Naive B cell (primary cell): ENCODE measurements around the gene DGKQ. TPM values are rescaled to one million over a fixed set of nuclear protein-coding genes. Genes with fewer than 3 reads are reported as not detected.

Experiments
- ATAC-seq, 2 donors: fragments of 150-1000 bp; cut with Tn5 transposase; 2 replicates each; pipeline ENCODE4 v1.10.0; 2021; ENCODE audit warnings: low read depth in 2 of 2, mild to moderate bottlenecking in 2 of 2, moderate library complexity in 2 of 2
- DNase-seq: peaks from one replicate; pipeline ENCODE4 v3.0.0; 2022
- H3K27ac Mint-ChIP-seq, 6 donors: one replicate each; pipeline ENCODE4 v1.8.0; 2020 to 2022; ENCODE audit warnings: mild to moderate bottlenecking in 6 of 6, mixed read lengths in 6 of 6, moderate library complexity in 5 of 6, inconsistent platforms in 2 of 6
- H3K27me3 Mint-ChIP-seq, 3 donors: one replicate each; pipeline ENCODE4 v1.8.0; 2021 to 2022; ENCODE audit warnings: mixed read lengths in 3 of 3, mild to moderate bottlenecking in 1 of 3
- H3K36me3 Mint-ChIP-seq, 2 donors: one replicate each; pipeline ENCODE4 v1.8.0; 2020 to 2022; ENCODE audit warnings: mixed read lengths in 2 of 2, inconsistent platforms in 1 of 2, mild to moderate bottlenecking in 1 of 2
- H3K4me1 Mint-ChIP-seq, 3 donors: one replicate each; pipeline ENCODE4 v1.8.0; 2020 to 2022; ENCODE audit warnings: mixed read lengths in 3 of 3, inconsistent platforms in 1 of 3, mild to moderate bottlenecking in 1 of 3, moderate library complexity in 1 of 3
- H3K4me3 Mint-ChIP-seq, 8 donors: one replicate each; pipeline ENCODE4 v1.8.0; 2020 to 2022; ENCODE audit warnings: mild to moderate bottlenecking in 8 of 8, mixed read lengths in 8 of 8, moderate library complexity in 8 of 8, inconsistent platforms in 2 of 8
- H3K9me3 Mint-ChIP-seq, 7 donors: one replicate each; pipeline ENCODE4 v1.8.0; 2020 to 2022; ENCODE audit warnings: mixed read lengths in 7 of 7, mild to moderate bottlenecking in 5 of 7, inconsistent platforms in 2 of 7, moderate library complexity in 1 of 7
- polyA plus RNA-seq, 6 donors: library from polyadenylated mRNA; unstranded; fragments of 300-500 nt; fragmentation: Illumina TruSeq; gene quantifications; one replicate each; pipeline ENCODE4 v1.2.3, GENCODE V29; 2021; ENCODE audit warnings: low read depth in 6 of 6

The DGKQ gene
- polyA plus RNA-seq, 6 donors from 2014 or later = 1.6 to 11.9 (median 4.1) TPM

GRCh38 chr4:972651-973424 is 531 bp downstream of the DGKQ start:
- Mint-ChIP-seq H3K4me3 (peak overlapping the region in 7 of 8 donors; percentile 49 to 78 (median 61)), H3K27ac (no peak overlapping the region), H3K9me3 (no peaks in the 10 kb centered on the region)

GRCh38 chr4:971666-972500 is 1.5 kb downstream of the DGKQ start:
- no peaks in the 10 kb centered on the region for H3K9me3 Mint-ChIP-seq
- ATAC-seq (no peak), DNase-seq (no peak)
- no peaks in the 10 kb centered on the region for H3K27me3 Mint-ChIP-seq
- no peaks in the 10 kb centered on the region for H3K36me3 Mint-ChIP-seq
- no peak overlapping the region for H3K27ac Mint-ChIP-seq
- H3K4me1 Mint-ChIP-seq = peaks cover 2 to 10% (median 4%) of the 10 kb centered on the region in 3 donors
- H3K4me3 Mint-ChIP-seq = peak overlapping the region; percentile 49 to 78 (median 56)

More at GRCh38 chr4:972651-973424, 531 bp downstream of the DGKQ start:
- Mint-ChIP-seq H3K4me1 (peaks cover 2 to 10% (median 4%) of the 10 kb centered on the region in 3 donors), H3K27me3 (no peaks in the 10 kb centered on the region), H3K36me3 (no peaks in the 10 kb centered on the region)
- DNase-seq = peak; percentile 56
- ATAC-seq = peak; percentile 51 to 56

DNA sequence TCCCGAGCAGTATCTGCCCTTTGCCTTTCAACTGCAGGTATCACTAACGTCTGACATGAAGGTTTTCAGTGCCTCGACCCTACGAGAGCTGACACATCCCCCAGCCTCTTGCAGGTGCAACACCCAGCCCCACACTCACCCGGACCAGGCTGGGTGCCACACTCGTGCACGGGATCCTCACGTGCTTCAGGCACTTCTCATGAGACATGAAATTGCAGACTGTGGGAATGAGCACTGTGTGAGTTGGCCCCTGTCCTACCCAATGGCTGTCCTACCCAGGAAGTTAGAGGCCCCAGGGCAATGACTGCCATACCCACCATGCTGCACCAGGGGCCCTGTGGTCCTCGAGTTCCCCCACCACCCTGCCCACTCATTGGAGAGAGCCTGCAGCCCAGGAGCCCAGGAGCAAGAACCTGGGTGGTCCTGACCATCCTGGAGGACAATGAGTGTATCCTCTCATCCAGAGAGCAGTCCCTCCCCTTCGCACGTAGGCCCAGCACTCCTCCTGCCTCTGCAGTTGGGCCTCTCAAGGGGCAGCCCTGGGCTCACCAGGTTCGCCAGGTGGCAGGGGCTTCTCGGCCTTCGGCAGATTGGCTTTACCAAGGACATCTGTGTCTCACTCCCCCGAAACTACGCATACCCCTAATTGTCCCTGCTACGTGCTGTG is 2.4 kb downstream of the DGKQ start:
- H3K36me3 Mint-ChIP-seq = no peaks in the 10 kb centered on the region
- H3K4me3 Mint-ChIP-seq = peak overlapping the region in 4 of 8 donors; percentile 43 to 71 (median 66)
- peak overlapping the region in 2 of 6 donors; percentile 70 to 85 for H3K27ac Mint-ChIP-seq
- H3K9me3 Mint-ChIP-seq = no peaks in the 10 kb centered on the region
- DNase-seq = no peak
- H3K4me1 Mint-ChIP-seq = peaks cover 2 to 10% (median 4%) of the 10 kb centered on the region in 3 donors
- no peak for ATAC-seq
- no peaks in the 10 kb centered on the region for H3K27me3 Mint-ChIP-seq

DNA sequence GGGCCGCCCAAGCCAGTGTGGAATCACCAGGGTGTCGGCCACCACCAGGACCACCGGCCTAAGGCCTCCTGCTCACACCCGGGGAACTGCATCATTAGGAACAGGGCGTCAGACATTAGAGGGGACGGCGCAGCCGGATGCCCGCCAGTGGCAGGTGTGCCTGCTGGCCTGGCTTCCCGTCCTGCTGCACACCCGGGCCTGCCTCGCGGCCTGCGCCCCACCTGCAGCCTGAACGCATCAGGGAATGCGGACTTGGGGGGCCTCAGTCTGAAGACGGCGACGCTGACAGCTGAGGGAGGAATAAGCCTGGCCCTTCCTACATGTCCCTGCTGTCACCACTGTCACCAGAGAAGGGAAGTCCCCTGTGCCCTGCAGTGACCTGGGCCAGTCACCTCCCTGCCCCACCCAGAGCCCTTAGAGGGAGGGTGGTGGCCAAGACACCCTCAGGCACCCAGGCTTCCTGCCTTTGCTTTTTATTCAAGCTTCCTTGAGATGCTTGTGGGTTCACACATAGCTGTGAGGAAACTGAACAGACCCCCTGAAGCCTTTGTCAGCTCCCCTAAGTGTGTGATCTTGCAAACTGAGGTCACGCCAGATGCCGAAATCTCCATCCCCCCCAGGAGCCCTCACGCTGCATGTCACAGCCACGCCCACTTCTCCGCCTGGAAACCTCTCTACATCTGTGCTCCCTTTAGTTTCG is 3.2 kb downstream of the DGKQ start:
- H3K27ac Mint-ChIP-seq = no peak overlapping the region
- ATAC-seq (no peak), DNase-seq (no peak)
- H3K9me3 Mint-ChIP-seq = no peaks in the 10 kb centered on the region
- H3K27me3 Mint-ChIP-seq = no peaks in the 10 kb centered on the region
- peaks cover 2 to 10% (median 4%) of the 10 kb centered on the region in 3 donors for H3K4me1 Mint-ChIP-seq
- H3K36me3 Mint-ChIP-seq = no peaks in the 10 kb centered on the region
- peak overlapping the region in 2 of 8 donors; percentile 57 to 71 for H3K4me3 Mint-ChIP-seq

DNA sequence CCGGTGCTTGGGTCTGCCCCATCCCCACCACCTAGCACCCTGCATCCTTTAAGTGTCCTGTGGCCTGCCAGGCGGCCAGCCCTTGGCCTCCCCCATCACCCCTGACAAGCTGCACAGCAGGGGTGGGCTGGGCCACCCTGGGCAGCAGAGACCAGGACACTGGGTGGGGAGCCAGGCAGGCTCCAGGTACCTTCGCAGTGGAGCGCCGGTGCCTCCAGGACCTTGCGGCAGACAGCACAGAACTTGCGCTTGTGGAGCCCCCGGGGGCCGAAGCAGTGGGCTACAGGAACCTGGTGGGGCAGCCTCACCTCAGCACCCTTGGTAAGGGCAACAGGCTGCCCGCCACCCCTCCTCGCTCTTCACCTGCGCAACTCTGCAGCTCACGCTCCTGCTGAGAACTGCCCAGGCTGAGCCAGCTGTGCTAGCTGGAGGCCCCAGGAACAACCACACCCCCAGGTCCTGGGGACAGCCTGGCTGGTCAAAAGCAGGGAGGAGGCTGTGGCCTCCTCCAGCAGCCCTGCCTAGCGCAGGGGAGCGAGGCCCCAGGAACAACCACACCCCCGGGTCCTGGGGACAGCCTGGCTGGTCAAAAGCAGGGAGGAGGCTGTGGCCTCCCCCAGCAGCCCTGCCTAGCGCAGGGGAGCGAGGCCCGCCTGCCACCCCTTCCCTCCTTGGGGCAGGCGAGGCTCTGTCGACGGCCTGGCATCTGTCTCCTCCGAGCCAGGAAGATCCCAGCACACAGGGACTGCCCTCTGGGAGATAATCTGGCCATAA is 4.6 kb downstream of the DGKQ start:
- Mint-ChIP-seq H3K4me3 (peak overlapping the region in 2 of 8 donors; percentile 25 to 45), H3K27ac (peak overlapping the region in 2 of 6 donors; percentile 59 to 63), H3K27me3 (no peaks in the 10 kb centered on the region), H3K9me3 (no peaks in the 10 kb centered on the region), H3K4me1 (peaks cover 2 to 10% (median 4%) of the 10 kb centered on the region in 3 donors), H3K36me3 (no peaks in the 10 kb centered on the region)
- DNase-seq (no peak), ATAC-seq (no peak)

GRCh38 chr4:968221-968620 is 5.1 kb downstream of the DGKQ start:
- no peak for ATAC-seq
- Mint-ChIP-seq H3K36me3 (no peaks in the 10 kb centered on the region), H3K4me1 (peaks cover 2 to 10% (median 4%) of the 10 kb centered on the region in 3 donors), H3K27ac (peak overlapping the region in 1 of 6 donors; percentile 59), H3K27me3 (no peaks in the 10 kb centered on the region), H3K9me3 (no peaks in the 10 kb centered on the region), H3K4me3 (peak overlapping the region in 1 of 8 donors; percentile 45)
- no peak for DNase-seq

DNA sequence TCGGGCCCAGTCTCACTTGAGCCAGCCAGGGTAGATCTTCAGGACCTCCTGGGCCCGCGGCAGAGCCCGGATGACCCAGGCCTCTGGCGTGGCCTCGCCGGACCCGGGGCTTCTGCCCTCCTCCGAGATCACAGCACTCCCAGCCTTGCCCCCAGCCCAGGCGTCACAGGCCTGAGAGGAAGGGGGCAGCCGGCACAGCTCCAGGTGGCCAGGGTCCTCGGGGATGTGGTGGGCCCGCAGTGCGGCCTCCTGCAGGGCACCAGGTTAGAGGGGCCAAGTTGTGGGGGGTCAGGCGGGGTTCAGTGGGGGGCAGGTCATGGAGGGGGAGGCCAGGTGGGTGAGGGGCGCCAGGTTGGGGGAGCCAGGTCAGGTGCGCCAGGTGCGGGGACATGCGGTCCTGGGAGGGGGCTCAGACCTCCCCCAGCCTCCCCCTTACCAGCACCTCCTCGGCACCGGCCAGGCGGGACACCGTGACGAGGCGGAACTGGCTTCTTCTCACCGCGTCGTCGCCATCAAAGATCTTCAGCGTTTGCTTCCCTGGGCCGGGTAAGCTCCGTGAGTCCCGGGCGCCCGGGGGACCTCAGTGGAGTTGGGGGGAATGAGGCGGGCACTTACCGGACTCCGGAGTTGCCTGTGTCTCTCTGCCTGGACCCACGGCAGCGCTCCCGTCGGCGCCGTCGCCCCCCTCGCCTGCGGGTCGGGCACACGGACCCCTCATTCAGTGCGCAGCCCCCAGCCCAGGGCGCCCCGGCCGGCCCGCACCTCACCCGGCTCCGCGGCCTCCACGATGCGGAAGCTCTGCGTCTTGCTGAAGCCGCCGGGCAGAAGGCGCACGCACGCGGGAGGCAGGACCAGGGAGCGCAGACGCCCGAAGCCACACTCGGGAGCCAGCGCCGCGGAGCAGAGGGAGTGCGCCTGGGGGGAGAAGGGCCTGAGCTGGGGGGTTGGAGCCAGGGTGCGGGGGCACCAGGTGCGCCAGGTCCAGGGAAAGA is 6.0 kb downstream of the DGKQ start:
- Mint-ChIP-seq H3K9me3 (no peaks in the 10 kb centered on the region), H3K4me1 (peaks cover 2 to 10% (median 4%) of the 10 kb centered on the region in 3 donors), H3K4me3 (peak overlapping the region in 2 of 8 donors; percentile 44 to 45), H3K36me3 (no peaks in the 10 kb centered on the region), H3K27me3 (no peaks in the 10 kb centered on the region), H3K27ac (no peak overlapping the region)
- peak; percentile 12 to 39 for ATAC-seq
- no peak for DNase-seq

DNA sequence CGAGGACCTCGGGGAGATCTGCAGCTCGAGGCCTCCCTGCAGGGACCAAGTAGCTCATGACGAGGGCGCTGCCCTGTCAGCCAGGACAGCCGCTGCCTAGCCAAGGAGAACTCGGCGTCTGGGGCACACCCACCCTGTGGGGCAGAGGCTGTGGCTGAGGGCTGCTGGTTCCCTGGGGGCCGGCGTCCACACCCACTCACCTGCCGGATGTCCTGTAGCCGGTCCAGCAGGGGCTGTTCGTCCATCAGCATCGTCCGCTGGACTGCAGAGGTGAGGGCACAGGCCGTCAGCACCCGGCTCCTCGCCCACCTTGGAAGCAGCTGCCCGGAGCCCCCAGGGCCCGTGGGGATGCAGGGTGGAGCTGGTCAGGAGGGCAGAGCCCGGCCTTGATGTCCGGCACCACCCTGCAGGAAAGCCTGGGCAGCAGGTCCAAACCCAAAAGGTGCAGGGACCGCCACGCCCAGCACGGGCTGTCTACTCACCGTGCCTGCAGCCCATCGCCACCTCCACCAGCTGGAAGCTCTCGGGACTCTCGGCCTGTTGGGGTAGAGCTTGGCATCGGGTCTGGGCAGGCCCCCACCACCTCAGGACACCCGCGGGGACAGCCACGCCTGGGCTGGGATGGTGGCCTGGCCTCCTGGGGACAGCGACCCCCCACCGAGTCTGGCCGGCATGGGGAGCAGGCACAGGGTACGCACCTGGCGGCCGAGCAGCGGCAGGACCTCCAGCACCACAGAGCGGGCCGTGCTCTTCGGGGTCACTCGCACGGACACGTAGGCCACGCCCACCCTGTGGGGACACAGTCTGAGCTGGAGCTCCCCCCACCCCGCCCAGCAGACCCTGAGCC is 6.9 kb downstream of the DGKQ start:
- ATAC-seq (no peak), DNase-seq (no peak)
- no peaks in the 10 kb centered on the region for H3K9me3 Mint-ChIP-seq
- H3K4me3 Mint-ChIP-seq = no peak overlapping the region
- H3K27ac Mint-ChIP-seq = no peak overlapping the region
- H3K27me3 Mint-ChIP-seq = no peaks in the 10 kb centered on the region
- peaks cover 2 to 9% (median 4%) of the 10 kb centered on the region in 3 donors for H3K4me1 Mint-ChIP-seq
- no peaks in the 10 kb centered on the region for H3K36me3 Mint-ChIP-seq

- Mint-ChIP-seq H3K4me1 (peaks cover 0 to 4% (median 4%) of the 10 kb centered on the region in 3 donors), H3K9me3 (no peaks in the 10 kb centered on the region), H3K36me3 (no peaks in the 10 kb centered on the region), H3K27me3 (no peaks in the 10 kb centered on the region), H3K27ac (no peak overlapping the region), H3K4me3 (peak overlapping the region in 1 of 8 donors; percentile 61)
- ATAC-seq (no peak), DNase-seq (no peak)
Observed at GRCh38 chr4:965766-966134, 7.6 kb downstream of the DGKQ start.

DNA sequence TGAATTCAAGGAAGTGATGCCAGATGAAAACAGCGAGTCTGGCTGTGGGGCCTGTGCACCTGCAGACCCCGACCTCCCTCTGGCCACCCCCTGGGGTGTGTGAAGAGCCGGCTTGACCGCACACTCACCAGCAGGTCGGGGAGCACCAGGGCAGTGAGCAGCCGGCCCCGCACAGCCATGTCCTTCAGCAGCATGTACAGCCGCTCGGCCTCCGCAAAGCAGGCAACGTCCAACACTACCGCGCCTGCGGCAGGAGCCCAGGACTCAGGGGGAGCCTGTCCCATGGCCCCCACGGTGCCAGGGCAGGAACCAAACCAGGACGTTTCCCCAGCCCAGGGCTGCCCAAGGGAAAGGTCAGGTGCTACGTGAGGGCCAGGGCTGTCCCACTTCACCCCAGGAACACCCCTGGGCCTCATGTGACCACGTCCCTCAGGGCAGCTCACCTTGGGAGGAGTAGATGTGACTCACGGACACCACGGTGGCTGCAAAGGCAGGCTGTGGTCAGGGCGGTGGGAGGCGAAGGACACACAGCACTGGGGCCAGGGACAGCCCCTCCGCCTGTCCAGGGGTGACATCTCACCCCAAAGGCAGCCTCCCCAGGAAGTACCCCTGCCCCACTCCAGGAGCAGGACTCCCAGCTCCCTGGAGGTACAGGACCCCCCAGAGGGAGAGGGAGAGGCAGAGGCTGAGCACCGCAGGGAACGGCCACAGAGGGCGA is 8.2 kb downstream of the DGKQ start:
- Mint-ChIP-seq H3K27ac (no peak overlapping the region), H3K9me3 (no peaks in the 10 kb centered on the region), H3K27me3 (no peaks in the 10 kb centered on the region), H3K4me1 (no peaks in the 10 kb centered on the region), H3K4me3 (no peak overlapping the region), H3K36me3 (no peaks in the 10 kb centered on the region)
- ATAC-seq = no peak
- no peak for DNase-seq
